Measurements from ENCODE around the gene JUP. TPM values are rescaled to one million over a fixed set of nuclear protein-coding genes. Genes with fewer than 3 reads are reported as not detected.

Gene JUP
- total and polyA plus RNA-seq, 10 of the 15 experiments (the other 5 are each of a cell fraction or from before 2014, with no cell fraction given): 1.5 to 36.3 (median 11.6) TPM

- H2AFZ ChIP-seq (ENCODE audit: control insufficient read depth, low read depth, low read length): no peak overlapping the region
- CTCF ChIA-PET: interaction anchor here (0.6 to 2.8 kb wide), 2 partner anchors 11 to 13 kb away, joined by 4 to 15 read pairs; partner anchors contain the start of gene JUP
- RAD21 ChIA-PET (ENCODE audit: unreplicated experiment): no interaction called here
- H3K4me1 ChIP-seq (ENCODE audit: control insufficient read depth, insufficient read depth, low read length): no peaks in the 10 kb centered on the region
- in situ Hi-C loops (cut with MboI) (no loop called here), intact Hi-C loops (cut with micrococcal nuclease; ENCODE audit: unreplicated experiment) (no loop called here)
- FAIRE-seq (no peak), ATAC-seq (no peak), DNase-seq (ENCODE audit: low read depth, low spot score) (no peak)
- no peaks in the 10 kb centered on the region for H3K9me3 ChIP-seq (replicated peaks; ENCODE audit: control insufficient read depth, insufficient read depth, low read length)
- H4K20me1 ChIP-seq (ENCODE audit: control insufficient read depth, insufficient read depth): no peaks in the 10 kb centered on the region
- H3K79me2 ChIP-seq (ENCODE audit: control insufficient read depth, insufficient read depth, low read length): no peaks in the 10 kb centered on the region
- H3K9ac ChIP-seq (ENCODE audit: control insufficient read depth, insufficient read depth, low read length): no peak overlapping the region
- no peak overlapping the region for H3K4me2 ChIP-seq (ENCODE audit: control insufficient read depth, insufficient read depth)
- 60% methylated on average over 3 of the region's 3 CpGs for WGBS (ENCODE audit: insufficient coverage, insufficient replicate concordance, low lambda C conversion rate, missing lambda C conversion rate)
- no peaks in the 10 kb centered on the region for H3K36me3 ChIP-seq (ENCODE audit: control insufficient read depth in 2 of 2, insufficient read depth in 2 of 2, low read length in 1 of 2)
- BruUV-seq (replicated peaks): no TSS peak
- H3K27me3 ChIP-seq (replicated peaks in 1 of 2; ENCODE audit: control insufficient read depth in 2 of 2, insufficient read depth in 2 of 2, low read length in 1 of 2): no peaks in the 10 kb centered on the region
- H3K4me3 ChIP-seq: no peak overlapping the region
- no peak overlapping the region for H3K27ac ChIP-seq (ENCODE audit: control insufficient read depth, insufficient read depth)
- SMC1A ChIA-PET (ENCODE audit: uncharacterized antibody, unreplicated experiment): no interaction called here
- POLR2A ChIA-PET: interaction anchor here (0.6 kb wide), 1 partner anchor 32 kb away, joined by 3 read pairs; no protein-coding TSS in a partner anchor
- TF ChIP-seq ELK1 (IDR thresholded peaks at IDR 0.05; ENCODE audit: low read depth, low read length) (no peak), BCLAF1 (IDR thresholded peaks at IDR 0.05) (no peak), NBN (IDR thresholded peaks at IDR 0.05) (no peak), ATF2 (IDR thresholded peaks at IDR 0.05; ENCODE audit: low read length) (no peak), HDGF (IDR thresholded peaks at IDR 0.05) (no peak), NKRF (conservative IDR thresholded peaks at IDR 0.05) (no peak), MLLT1 (IDR thresholded peaks at IDR 0.05) (no peak), ZBTB4 (CRISPR knock-in tag; IDR thresholded peaks at IDR 0.05) (no peak), SMAD1 (IDR thresholded peaks at IDR 0.05; ENCODE audit: low read depth, partially characterized antibody) (no peak), GABPA (IDR thresholded peaks at IDR 0.05; ENCODE audit: low read depth) (no peak), MEF2A (IDR thresholded peaks at IDR 0.05; ENCODE audit: insufficient read depth, low read depth, low read length) (no peak), RAD21 (IDR thresholded peaks at IDR 0.05; ENCODE audit: insufficient read depth, low read depth, low read length) (no peak)
Measured at GRCh38 chr17:41797377-41797776, 10.9 kb upstream of the JUP start.

All from GM12878 (cell line).